Ovary (tissue), 3 donors: ENCODE data around the gene STOM.

Source experiments
- EP300 ChIP-seq: sonication (generic); formaldehyde crosslinking; IDR thresholded peaks from one replicate; pipeline ENCODE4 v1.6.1; 2017; ENCODE audit warnings: antibody characterized with exemption
- POLR2A ChIP-seq: fragments of 450-650 bp; IDR thresholded peaks from one replicate; pipeline ENCODE4 v1.6.1; 2017; ENCODE audit warnings: antibody characterized with exemption, mild to moderate bottlenecking, moderate library complexity
- TF ChIP-seq, protein P1 (sequence below), 3 donors: fragments of 450-650 bp in 2 of 3; fragments of 200-600 bp in 1 of 3; IDR thresholded peaks; one replicate each; pipeline versions ENCODE4 v1.5.1 to v1.8.0; 2016 to 2022; ENCODE audit warnings: antibody characterized with exemption in 3 of 3, mild to moderate bottlenecking in 1 of 3
- donor health status: DM: no; HTN: no; CAD: no.

DNA sequence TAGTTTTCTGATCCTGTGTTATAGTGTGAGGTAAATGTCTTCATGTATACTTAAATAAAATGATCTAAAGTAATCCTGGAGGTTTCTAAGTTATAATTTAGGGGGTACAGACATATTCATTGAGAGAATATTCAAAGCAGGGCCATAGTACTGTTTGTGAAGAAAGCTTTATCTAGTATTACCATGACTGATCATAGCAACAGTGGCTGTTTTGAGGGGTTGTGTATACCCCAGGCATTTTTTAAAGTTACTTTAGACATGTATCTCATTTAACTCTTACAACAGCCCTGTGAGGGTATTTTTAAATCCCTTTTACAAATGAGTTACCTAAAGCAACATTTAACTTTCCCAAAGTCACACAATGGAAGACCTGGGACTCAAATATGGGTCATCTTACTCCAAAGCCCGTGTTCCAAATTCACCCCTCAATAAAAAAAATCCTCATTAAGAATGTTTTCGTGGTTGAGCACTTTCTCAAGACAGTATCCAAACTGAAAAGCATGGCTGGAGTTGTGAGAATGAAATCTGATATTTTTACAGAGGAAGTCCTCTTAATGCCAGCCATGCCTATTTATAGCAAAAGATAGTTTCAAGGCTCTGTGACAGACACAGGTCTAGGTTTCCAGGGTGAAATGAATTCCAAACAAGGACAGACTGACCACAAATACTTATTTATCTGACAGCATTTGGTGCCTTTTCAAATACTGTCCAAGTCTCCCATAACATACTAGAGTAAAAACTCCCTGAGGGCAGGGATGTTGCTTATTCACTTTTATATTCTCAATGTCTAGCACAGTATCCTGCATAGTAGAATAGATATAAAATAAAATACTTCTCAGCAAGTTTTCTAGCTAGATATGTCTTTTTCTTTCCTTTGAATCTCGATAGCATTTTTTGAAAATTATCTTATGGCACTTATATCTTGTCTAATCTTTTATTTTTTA, 10.4 kb downstream of the STOM start:
- TF ChIP-seq, protein P1, sequence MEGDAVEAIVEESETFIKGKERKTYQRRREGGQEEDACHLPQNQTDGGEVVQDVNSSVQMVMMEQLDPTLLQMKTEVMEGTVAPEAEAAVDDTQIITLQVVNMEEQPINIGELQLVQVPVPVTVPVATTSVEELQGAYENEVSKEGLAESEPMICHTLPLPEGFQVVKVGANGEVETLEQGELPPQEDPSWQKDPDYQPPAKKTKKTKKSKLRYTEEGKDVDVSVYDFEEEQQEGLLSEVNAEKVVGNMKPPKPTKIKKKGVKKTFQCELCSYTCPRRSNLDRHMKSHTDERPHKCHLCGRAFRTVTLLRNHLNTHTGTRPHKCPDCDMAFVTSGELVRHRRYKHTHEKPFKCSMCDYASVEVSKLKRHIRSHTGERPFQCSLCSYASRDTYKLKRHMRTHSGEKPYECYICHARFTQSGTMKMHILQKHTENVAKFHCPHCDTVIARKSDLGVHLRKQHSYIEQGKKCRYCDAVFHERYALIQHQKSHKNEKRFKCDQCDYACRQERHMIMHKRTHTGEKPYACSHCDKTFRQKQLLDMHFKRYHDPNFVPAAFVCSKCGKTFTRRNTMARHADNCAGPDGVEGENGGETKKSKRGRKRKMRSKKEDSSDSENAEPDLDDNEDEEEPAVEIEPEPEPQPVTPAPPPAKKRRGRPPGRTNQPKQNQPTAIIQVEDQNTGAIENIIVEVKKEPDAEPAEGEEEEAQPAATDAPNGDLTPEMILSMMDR (IDR thresholded peaks at IDR 0.05): no peak
- TF ChIP-seq POLR2A (no peak), EP300 (no peak)
